GM18867 (cell line): Measurements from ENCODE around the gene DNAJB4.
A peak's percentile ranks its signal among the peaks of the same experiment; 100 is the strongest.
"Not testable (repeated sequence)": the region's sequence is repeated elsewhere in the genome, so short reads cannot be mapped to it uniquely, and the experiment has no call there.

Experiments
- ATAC-seq: cut with Tn5 transposase; IDR thresholded peaks from one replicate; pipeline ENCODE4 v1.9.1; 2021; ENCODE audit warnings: mild to moderate bottlenecking, moderate library complexity; ENCODE audit not compliant: unreplicated experiment

DNAJB4 gene

GRCh38 chr1:78004719-78005447, at the start of gene DNAJB4:
TSS of gene DNAJB4 (plus strand) at chr1:78004939. CDS start at chr1:78005111, 172 bp downstream.
- peak; percentile 97 for ATAC-seq

- no peak for ATAC-seq
Observed at GRCh38 chr1:77955709-77956108, 49.0 kb upstream of the DNAJB4 start.

- ATAC-seq: no peak
Observed at GRCh38 chr1:77956464-77956863, 48.3 kb upstream of the DNAJB4 start.

GRCh38 chr1:77958391-77958790, 46.3 kb upstream of the DNAJB4 start:
- ATAC-seq: no peak

- no peak for ATAC-seq
Observed at GRCh38 chr1:77958850-77959249, 45.9 kb upstream of the DNAJB4 start.

GRCh38 chr1:77961392-77961791, 43.3 kb upstream of the DNAJB4 start:
- ATAC-seq: no peak

- ATAC-seq: no peak
Observed at GRCh38 chr1:77966291-77966690, 38.4 kb upstream of the DNAJB4 start.

GRCh38 chr1:77970192-77970591, 34.5 kb upstream of the DNAJB4 start:
- ATAC-seq: no peak

GRCh38 chr1:77972080-77972479, 32.7 kb upstream of the DNAJB4 start:
- ATAC-seq: no peak

- no peak for ATAC-seq
Observed at GRCh38 chr1:77975386-77975785, 29.4 kb upstream of the DNAJB4 start.

GRCh38 chr1:77975907-77976306, 28.8 kb upstream of the DNAJB4 start:
- no peak for ATAC-seq

- ATAC-seq: no peak
Observed at GRCh38 chr1:77976433-77977076, 28.2 kb upstream of the DNAJB4 start.

- no peak for ATAC-seq
Observed at GRCh38 chr1:77977989-77978292, 26.8 kb upstream of the DNAJB4 start.

GRCh38 chr1:77978293-77978968, 26.3 kb upstream of the DNAJB4 start:
- peak; percentile 74 for ATAC-seq

- peak; percentile 78 for ATAC-seq
Observed at GRCh38 chr1:77978969-77979876, 25.5 kb upstream of the DNAJB4 start, which contains the start of gene FUBP1. TSS of gene FUBP1 (minus strand) at chr1:77979072. CDS start at chr1:77979004, 68 bp downstream.

GRCh38 chr1:77983352-77983996, 21.3 kb upstream of the DNAJB4 start:
- ATAC-seq: not testable (repeated sequence)

- ATAC-seq: no peak
Observed at GRCh38 chr1:77983997-77984355, 20.8 kb upstream of the DNAJB4 start.

GRCh38 chr1:77984629-77985028, 20.1 kb upstream of the DNAJB4 start:
- no peak for ATAC-seq

- ATAC-seq: no peak
Observed at GRCh38 chr1:77986810-77987209, 17.9 kb upstream of the DNAJB4 start.

GRCh38 chr1:77987919-77988318, 16.8 kb upstream of the DNAJB4 start:
- ATAC-seq: no peak

- ATAC-seq: no peak
Observed at GRCh38 chr1:77989744-77990143, 15.0 kb upstream of the DNAJB4 start.
